Fibroblast of mammary gland (primary cell): ENCODE measurements around the gene ASPG.

Experiments used
- DNase-seq: peaks from one replicate; pipeline ENCODE4 v3.0.0-alpha.2; 2010; ENCODE audit warnings: low read depth
- H3K4me3 ChIP-seq: 2 replicates; pipeline ENCODE4 v1.5.1; 2011; ENCODE audit warnings: low read depth, mild to moderate bottlenecking, low read length, moderate library complexity; ENCODE audit not compliant: control insufficient read depth
- TF ChIP-seq, protein P1 (sequence below): conservative IDR thresholded peaks from 2 replicates; pipeline ENCODE4 v1.5.1; 2011; ENCODE audit warnings: low read depth, low read length, inconsistent platforms; ENCODE audit not compliant: control insufficient read depth, insufficient read depth

Gene ASPG

DNA sequence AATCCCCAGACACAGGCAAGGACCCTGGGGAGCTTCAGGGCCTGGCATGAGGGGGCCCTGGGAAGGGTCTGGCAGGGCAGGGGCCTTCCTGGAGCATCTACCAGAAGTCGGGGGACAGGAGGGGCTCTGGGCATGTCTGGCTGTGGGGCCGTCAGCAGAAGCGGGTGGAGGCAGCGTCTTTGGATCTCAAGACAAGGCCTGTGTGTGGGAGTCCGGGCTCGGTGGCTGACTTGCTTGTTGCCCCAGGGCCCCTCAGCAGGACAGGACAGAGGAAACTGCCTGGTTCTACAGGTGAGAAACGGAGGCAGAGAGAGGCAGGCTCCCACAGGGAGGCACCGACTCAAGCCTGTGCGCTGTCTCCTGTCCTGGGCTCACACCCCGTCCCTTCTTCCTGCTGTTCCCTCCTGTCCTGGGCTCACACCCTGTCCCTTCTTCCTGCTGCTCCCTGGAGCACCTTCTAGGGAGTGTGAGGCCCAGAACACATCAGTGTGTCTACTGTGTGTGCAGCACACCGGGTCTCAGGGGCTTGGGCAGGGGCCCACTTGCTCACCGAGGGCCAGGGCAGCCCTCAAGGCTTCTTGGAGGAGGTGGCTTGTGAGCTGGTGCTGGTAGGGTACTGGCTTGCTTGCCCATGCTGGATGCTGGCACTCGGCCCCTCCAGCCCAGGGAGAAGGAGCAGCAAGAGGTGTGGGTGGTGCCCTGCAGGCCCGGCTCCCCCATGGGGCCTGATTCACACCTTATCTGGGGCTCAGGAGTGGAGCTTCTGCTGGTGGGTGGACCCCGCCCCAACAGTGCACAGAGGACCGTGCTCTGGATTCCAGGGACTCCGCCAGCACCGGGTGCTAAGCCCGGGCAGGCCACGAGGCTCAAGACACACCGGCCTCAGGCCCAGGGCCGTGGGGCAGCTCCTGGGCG lies 14.9 kb downstream of the ASPG start:
- DNase-seq: no peak
- no peak overlapping the region for H3K4me3 ChIP-seq
- TF ChIP-seq, protein P1, sequence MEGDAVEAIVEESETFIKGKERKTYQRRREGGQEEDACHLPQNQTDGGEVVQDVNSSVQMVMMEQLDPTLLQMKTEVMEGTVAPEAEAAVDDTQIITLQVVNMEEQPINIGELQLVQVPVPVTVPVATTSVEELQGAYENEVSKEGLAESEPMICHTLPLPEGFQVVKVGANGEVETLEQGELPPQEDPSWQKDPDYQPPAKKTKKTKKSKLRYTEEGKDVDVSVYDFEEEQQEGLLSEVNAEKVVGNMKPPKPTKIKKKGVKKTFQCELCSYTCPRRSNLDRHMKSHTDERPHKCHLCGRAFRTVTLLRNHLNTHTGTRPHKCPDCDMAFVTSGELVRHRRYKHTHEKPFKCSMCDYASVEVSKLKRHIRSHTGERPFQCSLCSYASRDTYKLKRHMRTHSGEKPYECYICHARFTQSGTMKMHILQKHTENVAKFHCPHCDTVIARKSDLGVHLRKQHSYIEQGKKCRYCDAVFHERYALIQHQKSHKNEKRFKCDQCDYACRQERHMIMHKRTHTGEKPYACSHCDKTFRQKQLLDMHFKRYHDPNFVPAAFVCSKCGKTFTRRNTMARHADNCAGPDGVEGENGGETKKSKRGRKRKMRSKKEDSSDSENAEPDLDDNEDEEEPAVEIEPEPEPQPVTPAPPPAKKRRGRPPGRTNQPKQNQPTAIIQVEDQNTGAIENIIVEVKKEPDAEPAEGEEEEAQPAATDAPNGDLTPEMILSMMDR: no peak

DNA sequence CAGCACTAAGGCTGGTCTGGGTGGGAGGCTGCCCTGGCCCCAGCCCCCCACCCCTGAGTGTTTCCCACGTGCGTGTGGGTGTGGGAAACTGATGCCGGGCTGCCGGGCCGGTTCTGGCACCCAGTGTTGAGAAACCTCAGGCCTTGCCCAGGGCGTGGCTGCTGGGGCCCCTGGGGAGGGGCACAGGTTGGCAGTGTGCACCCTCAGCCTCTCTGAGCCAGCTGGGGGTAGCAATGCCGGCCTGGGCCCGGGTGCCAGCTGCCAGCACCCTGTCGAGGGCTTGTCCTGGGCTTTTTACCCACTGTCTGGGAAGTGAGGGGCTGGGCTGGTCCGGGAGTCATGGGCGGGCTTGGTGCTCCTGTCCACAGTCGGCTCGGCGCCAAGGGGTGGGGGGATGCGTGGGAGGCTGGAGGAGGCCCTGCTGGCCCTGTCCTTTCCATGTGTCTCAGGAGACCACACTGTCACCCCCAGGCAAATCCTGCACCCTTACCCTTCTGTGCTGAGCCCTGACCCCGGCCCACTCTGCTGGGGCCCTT lies 15.7 kb downstream of the ASPG start:
- TF ChIP-seq, protein P1: no peak
- no peak for DNase-seq
- no peak overlapping the region for H3K4me3 ChIP-seq

DNA sequence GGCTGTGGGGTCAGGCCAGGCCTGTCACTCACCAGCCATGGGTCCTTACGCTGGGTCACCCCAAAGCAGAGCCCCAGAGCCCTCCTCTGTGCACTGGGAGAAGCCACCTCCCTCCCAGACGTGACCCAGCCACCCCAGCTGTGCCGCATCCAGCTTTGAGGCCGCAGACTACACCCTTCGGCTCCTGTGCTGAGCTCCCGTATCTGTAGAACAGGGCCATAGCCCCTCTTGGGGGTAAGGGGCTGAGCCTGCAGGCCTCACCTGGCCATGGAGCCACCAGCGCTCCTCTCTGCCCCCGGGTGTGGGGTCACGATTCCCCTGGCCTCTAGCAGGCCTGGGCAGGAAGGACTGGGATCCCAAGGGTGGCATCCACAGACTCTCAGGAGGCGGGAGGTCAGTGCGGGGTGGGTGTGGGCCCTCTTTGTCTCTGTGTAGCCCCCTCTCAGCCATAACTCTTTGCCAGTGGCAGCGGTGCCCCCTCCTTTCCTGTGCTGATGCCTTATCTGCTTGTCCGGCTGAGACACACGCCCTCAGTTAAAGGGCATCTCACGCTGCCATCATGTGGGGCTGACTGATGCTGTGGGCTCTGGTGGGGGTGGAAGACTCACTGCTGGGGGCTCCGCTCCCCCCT lies 16.3 kb downstream of the ASPG start:
- no peak for DNase-seq
- TF ChIP-seq, protein P1: no peak

DNA sequence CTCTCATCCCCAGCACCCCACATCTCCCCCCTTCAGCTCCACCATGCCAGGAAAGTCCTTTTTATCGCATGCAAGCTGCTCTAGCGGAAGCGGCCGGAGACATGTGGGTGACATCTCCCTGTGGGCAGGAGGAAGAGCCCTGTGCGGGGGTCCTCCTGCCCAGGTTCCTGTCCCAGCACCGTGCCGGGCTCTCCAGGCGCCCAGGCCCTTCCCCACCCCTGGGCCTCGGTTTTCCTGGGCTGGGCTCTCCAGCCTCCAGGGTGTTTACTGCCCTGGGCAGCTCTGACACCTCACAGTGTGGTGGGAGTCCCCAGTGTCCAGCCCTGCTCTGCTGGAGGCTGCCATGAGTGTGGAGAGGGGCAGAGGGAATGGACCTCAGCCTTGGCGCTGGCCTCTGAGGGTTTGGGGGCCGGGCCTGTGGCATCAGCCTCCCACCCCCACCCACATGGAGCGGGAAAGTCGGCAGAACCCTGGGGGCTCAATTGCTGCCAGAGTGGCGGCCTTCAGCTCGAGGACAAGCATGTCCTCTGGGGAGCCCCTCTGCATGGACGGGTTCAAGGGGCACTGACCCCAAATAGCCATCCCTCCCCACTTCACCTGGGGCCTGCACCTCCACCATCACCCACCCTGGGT lies 16.9 kb downstream of the ASPG start:
- H3K4me3 ChIP-seq: no peak overlapping the region
- DNase-seq: no peak
- TF ChIP-seq, protein P1: no peak

More for the DNA sequence above, 16.3 kb downstream of the ASPG start:
- H3K4me3 ChIP-seq: no peak overlapping the region

DNA sequence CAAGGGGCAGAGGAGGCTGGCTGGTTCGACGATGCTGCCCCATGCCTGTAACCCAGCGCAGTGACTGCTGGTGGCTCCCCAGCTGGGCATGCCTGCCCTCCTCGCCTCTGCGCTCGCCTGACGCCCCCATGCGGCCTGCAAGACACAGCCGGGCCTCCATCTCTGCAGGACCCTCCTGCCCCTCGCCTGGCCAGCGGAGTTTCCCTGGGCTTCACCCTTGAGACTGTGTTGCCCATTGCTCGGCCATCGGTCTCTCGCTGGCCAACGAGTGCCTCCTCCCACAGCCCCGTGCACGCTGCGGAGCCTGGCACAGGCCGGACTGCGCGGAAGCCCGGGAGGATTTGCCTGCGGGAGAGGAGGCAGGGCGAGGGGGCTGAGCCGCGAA lies 17.6 kb downstream of the ASPG start:
- no peak for DNase-seq
- TF ChIP-seq, protein P1: no peak
- H3K4me3 ChIP-seq: no peak overlapping the region

DNA sequence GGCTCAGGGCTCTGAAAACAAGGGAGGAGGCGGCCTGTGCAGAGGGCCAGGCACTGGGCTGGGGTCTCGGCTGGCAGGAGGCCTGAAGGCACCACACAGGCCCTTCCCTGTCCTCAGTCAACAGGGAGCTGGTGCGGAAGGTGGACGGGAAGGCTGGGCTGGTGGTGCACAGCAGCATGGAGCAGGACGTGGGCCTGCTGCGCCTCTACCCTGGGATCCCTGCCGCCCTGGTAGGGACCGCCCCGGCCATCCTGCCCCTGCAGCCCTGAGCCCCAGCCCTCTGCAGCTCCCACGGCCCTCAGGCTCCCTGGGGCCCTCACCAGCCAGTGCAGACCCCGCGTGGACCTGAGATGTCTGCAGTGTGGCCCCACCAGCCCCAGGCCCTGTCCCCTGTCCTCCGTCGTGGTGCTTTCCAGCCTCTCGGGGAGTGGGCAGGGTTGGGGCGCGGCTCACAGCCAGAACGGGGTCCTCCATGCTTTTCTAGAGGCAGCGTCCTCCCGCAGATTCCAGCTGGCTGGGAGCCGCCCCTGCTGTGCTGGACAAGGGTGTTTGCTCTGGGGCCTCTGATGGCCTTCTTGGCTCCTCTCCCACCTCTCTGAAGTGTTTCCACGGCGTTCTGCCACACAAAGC lies 18.1 kb downstream of the ASPG start:
- TF ChIP-seq, protein P1: no peak
- no peak overlapping the region for H3K4me3 ChIP-seq
- DNase-seq: no peak
